ENCODE results near the gene EBLN2.

DNA sequence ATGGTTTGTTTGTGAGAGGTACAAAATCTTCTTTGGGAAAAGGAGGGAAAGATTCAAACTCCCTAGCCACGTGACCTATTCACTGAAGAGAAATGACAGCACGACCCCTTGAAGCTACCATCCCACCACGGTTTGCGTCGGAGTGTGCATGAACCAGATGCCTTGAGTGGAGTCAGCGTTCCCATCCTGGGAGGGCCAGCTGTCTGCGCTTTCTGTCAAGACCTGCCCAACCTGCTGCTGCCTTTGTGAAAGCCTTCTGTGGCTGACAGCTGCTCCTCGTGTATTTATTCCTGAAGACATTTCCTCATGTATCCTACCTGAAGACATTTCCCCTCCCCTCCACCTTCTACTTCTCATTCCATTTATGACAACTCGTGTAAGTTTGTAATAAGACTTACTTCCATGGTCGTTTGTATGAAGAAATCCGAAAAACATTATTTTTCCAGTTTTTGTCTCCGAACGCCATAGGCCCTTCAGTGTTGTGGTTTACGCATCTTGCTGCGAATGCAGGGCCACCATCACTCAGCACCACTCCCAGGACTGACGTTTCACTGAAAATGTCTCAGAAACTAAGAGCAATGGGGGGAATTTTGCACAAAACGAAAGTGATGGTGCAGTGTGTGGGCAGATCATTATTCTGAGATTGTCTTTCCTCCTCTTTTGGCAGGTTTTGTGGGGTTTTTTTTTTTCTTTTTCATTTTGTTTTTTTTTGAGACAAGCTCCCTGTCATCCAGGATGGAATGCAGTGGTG is 18.9 kb downstream of the EBLN2 start:
- TF ChIP-seq, protein P1, sequence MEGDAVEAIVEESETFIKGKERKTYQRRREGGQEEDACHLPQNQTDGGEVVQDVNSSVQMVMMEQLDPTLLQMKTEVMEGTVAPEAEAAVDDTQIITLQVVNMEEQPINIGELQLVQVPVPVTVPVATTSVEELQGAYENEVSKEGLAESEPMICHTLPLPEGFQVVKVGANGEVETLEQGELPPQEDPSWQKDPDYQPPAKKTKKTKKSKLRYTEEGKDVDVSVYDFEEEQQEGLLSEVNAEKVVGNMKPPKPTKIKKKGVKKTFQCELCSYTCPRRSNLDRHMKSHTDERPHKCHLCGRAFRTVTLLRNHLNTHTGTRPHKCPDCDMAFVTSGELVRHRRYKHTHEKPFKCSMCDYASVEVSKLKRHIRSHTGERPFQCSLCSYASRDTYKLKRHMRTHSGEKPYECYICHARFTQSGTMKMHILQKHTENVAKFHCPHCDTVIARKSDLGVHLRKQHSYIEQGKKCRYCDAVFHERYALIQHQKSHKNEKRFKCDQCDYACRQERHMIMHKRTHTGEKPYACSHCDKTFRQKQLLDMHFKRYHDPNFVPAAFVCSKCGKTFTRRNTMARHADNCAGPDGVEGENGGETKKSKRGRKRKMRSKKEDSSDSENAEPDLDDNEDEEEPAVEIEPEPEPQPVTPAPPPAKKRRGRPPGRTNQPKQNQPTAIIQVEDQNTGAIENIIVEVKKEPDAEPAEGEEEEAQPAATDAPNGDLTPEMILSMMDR (IDR thresholded peaks at IDR 0.05; ENCODE audit: low read length) = no peak
- TF ChIP-seq EZH2 (IDR thresholded peaks at IDR 0.05; ENCODE audit: borderline replicate concordance, low read length) = no peak

All from OCI-LY1 (cell line).